Spinal cord (tissue), 10 donors: Measurements from ENCODE around the gene SPC25. TPM values are rescaled to one million over a fixed set of nuclear protein-coding genes. Genes with fewer than 3 reads are reported as not detected.
"Not testable (repeated sequence)": the region's sequence is repeated elsewhere in the genome, so short reads cannot be mapped to it uniquely, and the experiment has no call there.

Experiments used
- DNase-seq, 6 donors: peaks; one replicate each; pipeline versions ENCODE4 v3.0.0 to v3.0.0-alpha.2; 2013 to 2015; ENCODE audit warnings: low spot score in 6 of 6, low read depth in 4 of 6
- H3K27ac ChIP-seq: one replicate; pipeline ENCODE4 v1.5.1; 2013; ENCODE audit warnings: low read depth, low read length, control low read depth
- H3K27me3 ChIP-seq: one replicate; pipeline ENCODE4 v1.6.1; 2013; ENCODE audit warnings: low read length; ENCODE audit not compliant: control insufficient read depth, insufficient read depth
- H3K36me3 ChIP-seq: one replicate; pipeline ENCODE4 v1.6.1; 2013; ENCODE audit warnings: low read length; ENCODE audit not compliant: control insufficient read depth, insufficient read depth
- H3K4me1 ChIP-seq: one replicate; pipeline ENCODE4 v1.6.1; 2013; ENCODE audit warnings: low read length; ENCODE audit not compliant: control insufficient read depth, insufficient read depth
- H3K4me3 ChIP-seq: one replicate; pipeline ENCODE4 v1.5.1; 2013; ENCODE audit warnings: low read depth, low read length, control low read depth
- H3K9me3 ChIP-seq: one replicate; pipeline ENCODE4 v1.6.1; 2013; ENCODE audit warnings: low read length; ENCODE audit not compliant: control insufficient read depth, insufficient read depth
- WGBS: methylation state at CpG from one replicate; pipeline ENCODE4 v1.1.5; 2013; ENCODE audit warnings: missing lambda C conversion rate; ENCODE audit not compliant: insufficient coverage; 5-methylcytosine and 5-hydroxymethylcytosine counted together
- polyA plus RNA-seq, 2 donors: library from polyadenylated mRNA; unstranded; fragments of 120-200 nt; gene quantifications; one replicate each; pipeline ENCODE4 v1.2.1, GENCODE V29; 2013; ENCODE audit not compliant: insufficient read length in 2 of 2
- total RNA-seq, 2 donors: library from RNA; depleted of rRNA in 1 of 2; stranded (reverse); fragments of 120-200 nt in 1 of 2; fragments of >200 nt in 1 of 2; gene quantifications; one replicate each; pipeline versions ENCODE4 v1.2.3 to v1.2.4, GENCODE V29; 2013 to 2014
- donor health status: healthy.

Gene SPC25
- total and polyA plus RNA-seq, 4 donors, result 6.9 to 10.4 (median 9.8) TPM

GRCh38 chr2:168884975-168885374 is 5.3 kb downstream of the SPC25 start:
- Histone ChIP-seq H3K27ac (no peak overlapping the region), H3K9me3 (no peaks in the 10 kb centered on the region), H3K4me1 (peaks cover 2% of the 10 kb centered on the region), H3K36me3 (peaks cover 3% of the 10 kb centered on the region), H3K27me3 (no peaks in the 10 kb centered on the region), H3K4me3 (no peak overlapping the region)
- peak in 1 of 6 donors; percentile 29 for DNase-seq
- 100% methylated on average over 1 of the region's 1 CpG for WGBS

GRCh38 chr2:168882163-168882562 is 8.1 kb downstream of the SPC25 start:
- H3K27ac ChIP-seq, H3K4me1 ChIP-seq, DNase-seq, H3K36me3 ChIP-seq, H3K27me3 ChIP-seq, H3K4me3 ChIP-seq, H3K9me3 ChIP-seq: not testable (repeated sequence)
- WGBS, result 93% methylated on average over 8 of the region's 12 CpGs

- WGBS, result 100% methylated on average over 4 of the region's 6 CpGs
- Histone ChIP-seq H3K4me1 (no peaks in the 10 kb centered on the region), H3K36me3 (no peaks in the 10 kb centered on the region), H3K27ac (no peak overlapping the region), H3K27me3 (no peaks in the 10 kb centered on the region), H3K4me3 (no peak overlapping the region), H3K9me3 (no peaks in the 10 kb centered on the region)
- DNase-seq, result no peak
Measured at GRCh38 chr2:168874368-168875054, 15.7 kb downstream of the SPC25 start.

- not testable (repeated sequence) for DNase-seq
- WGBS, result no CpG with 5 or more reads among the region's 4 CpGs
Measured at GRCh38 chr2:168870824-168871223, 19.4 kb downstream of the SPC25 start.

GRCh38 chr2:168870369-168870768 is 19.9 kb downstream of the SPC25 start:
- no CpG with 5 or more reads among the region's 1 CpG for WGBS
- not testable (repeated sequence) for H3K36me3 ChIP-seq

More at GRCh38 chr2:168870824-168871223, 19.4 kb downstream of the SPC25 start:
- not testable (repeated sequence) for H3K36me3 ChIP-seq, H3K4me1 ChIP-seq, H3K27ac ChIP-seq, H3K27me3 ChIP-seq, H3K9me3 ChIP-seq, H3K4me3 ChIP-seq

GRCh38 chr2:168867164-168867563 is 23.1 kb downstream of the SPC25 start:
- not testable (repeated sequence) for H3K9me3 ChIP-seq

More at GRCh38 chr2:168870369-168870768, 19.9 kb downstream of the SPC25 start:
- H3K27me3 ChIP-seq, H3K27ac ChIP-seq, H3K4me3 ChIP-seq, H3K4me1 ChIP-seq, DNase-seq, H3K9me3 ChIP-seq: not testable (repeated sequence)

GRCh38 chr2:168858146-168858545 is 32.1 kb downstream of the SPC25 start:
- H3K36me3 ChIP-seq, result no peaks in the 10 kb centered on the region
- WGBS, result no CpG with 5 or more reads among the region's 2 CpGs
- DNase-seq, result no peak
- H3K27ac ChIP-seq, result no peak overlapping the region
- H3K4me1 ChIP-seq, result no peaks in the 10 kb centered on the region
- H3K9me3 ChIP-seq, result no peaks in the 10 kb centered on the region
- H3K27me3 ChIP-seq, result no peaks in the 10 kb centered on the region
- no peak overlapping the region for H3K4me3 ChIP-seq

More at GRCh38 chr2:168867164-168867563, 23.1 kb downstream of the SPC25 start:
- WGBS, result no CpG with 5 or more reads among the region's 1 CpG
- H3K4me3 ChIP-seq, H3K27ac ChIP-seq, H3K36me3 ChIP-seq, H3K27me3 ChIP-seq, H3K4me1 ChIP-seq, DNase-seq: not testable (repeated sequence)

- WGBS, result 100% methylated on average over 2 of the region's 3 CpGs
- Histone ChIP-seq H3K4me3 (no peak overlapping the region), H3K9me3 (no peaks in the 10 kb centered on the region), H3K4me1 (no peaks in the 10 kb centered on the region), H3K36me3 (no peaks in the 10 kb centered on the region), H3K27ac (no peak overlapping the region), H3K27me3 (no peaks in the 10 kb centered on the region)
- peak in 1 of 6 donors; percentile 63 for DNase-seq
Measured at GRCh38 chr2:168855601-168856000, 34.6 kb downstream of the SPC25 start.

- Histone ChIP-seq H3K27ac (no peak overlapping the region), H3K4me1 (no peaks in the 10 kb centered on the region), H3K9me3 (no peaks in the 10 kb centered on the region), H3K4me3 (no peak overlapping the region), H3K36me3 (no peaks in the 10 kb centered on the region), H3K27me3 (no peaks in the 10 kb centered on the region)
- 86% methylated on average over 2 of the region's 5 CpGs for WGBS
- peak in 1 of 6 donors; percentile 67 for DNase-seq
Measured at GRCh38 chr2:168854651-168855050, 35.6 kb downstream of the SPC25 start.

GRCh38 chr2:168853471-168853870 is 36.8 kb downstream of the SPC25 start:
- Histone ChIP-seq H3K27me3 (no peaks in the 10 kb centered on the region), H3K9me3 (no peaks in the 10 kb centered on the region), H3K36me3 (no peaks in the 10 kb centered on the region), H3K4me1 (no peaks in the 10 kb centered on the region), H3K4me3 (no peak overlapping the region), H3K27ac (no peak overlapping the region)
- 60% methylated on average over 1 of the region's 1 CpG for WGBS
- DNase-seq, result no peak
